Keratinocyte (primary cell): ENCODE measurements around the gene MLLT3.

Experiments
- CTCF ChIP-seq, 3 experiments: IDR thresholded peaks in 1 of 3; conservative IDR thresholded peaks in 1 of 3; optimal IDR thresholded peaks in 1 of 3; 2 replicates in 2 of 3; 3 replicates in 1 of 3; pipeline versions ENCODE3 to v1.5.1; 2011; ENCODE audit warnings: low read length in 3 of 3, mild to moderate bottlenecking in 3 of 3, moderate library complexity in 2 of 3, control low read depth in 1 of 3, inconsistent platforms in 1 of 3; ENCODE audit not compliant: insufficient read depth in 2 of 3; ENCODE audit errors: extremely low read depth in 1 of 3
- EZH2 ChIP-seq: IDR thresholded peaks from one replicate; pipeline ENCODE4 v1.6.1; 2012; ENCODE audit warnings: inconsistent platforms, mild to moderate bottlenecking, low read length, moderate library complexity

GRCh38 chr9:20325008-20325407 lies 297.3 kb downstream of the MLLT3 start:
- TF ChIP-seq CTCF (optimal IDR thresholded peaks at IDR 0.05 in 1 of 3, IDR thresholded peaks at IDR 0.05 in 1 of 3, conservative IDR thresholded peaks at IDR 0.05 in 1 of 3; ENCODE audit: extremely low read depth in 1 of 3, insufficient read depth in 2 of 3, low read length in 3 of 3) (no peak), EZH2 (no peak)
